Activated effector memory CD4-positive, alpha-beta T cell treated with Interleukin-2 at 50 U/mL for 16 hours (primary cell): Measurements from ENCODE around the gene AIFM2.
"Not testable (repeated sequence)": the region's sequence is repeated elsewhere in the genome, so short reads cannot be mapped to it uniquely, and the experiment has no call there.

Experiments
- DNase-seq: peaks from one replicate; pipeline ENCODE4 v3.0.0-alpha.2; 2020

Gene AIFM2

DNA sequence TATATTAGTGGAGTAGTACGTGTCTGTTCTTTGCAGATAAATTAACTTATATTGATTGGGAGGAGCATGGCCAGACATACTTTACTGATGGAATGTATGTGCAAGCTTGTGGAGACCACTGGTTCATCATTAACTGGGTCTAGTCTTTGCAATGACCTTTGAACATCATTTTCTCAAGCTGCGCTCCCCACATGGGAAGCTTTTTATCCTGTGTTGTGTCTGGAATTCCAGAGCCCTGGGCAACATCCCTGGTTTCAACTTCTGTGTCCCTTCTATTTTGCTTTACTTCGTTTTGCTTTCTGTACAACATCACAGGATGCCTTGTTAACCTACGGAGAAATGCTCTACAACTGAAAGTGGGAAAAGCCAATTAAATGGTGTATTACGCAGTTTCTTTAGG lies 41.7 kb downstream of the AIFM2 start:
- no peak for DNase-seq

- no peak for DNase-seq
Observed at GRCh38 chr10:70090013-70090412, 42.6 kb downstream of the AIFM2 start.

DNA sequence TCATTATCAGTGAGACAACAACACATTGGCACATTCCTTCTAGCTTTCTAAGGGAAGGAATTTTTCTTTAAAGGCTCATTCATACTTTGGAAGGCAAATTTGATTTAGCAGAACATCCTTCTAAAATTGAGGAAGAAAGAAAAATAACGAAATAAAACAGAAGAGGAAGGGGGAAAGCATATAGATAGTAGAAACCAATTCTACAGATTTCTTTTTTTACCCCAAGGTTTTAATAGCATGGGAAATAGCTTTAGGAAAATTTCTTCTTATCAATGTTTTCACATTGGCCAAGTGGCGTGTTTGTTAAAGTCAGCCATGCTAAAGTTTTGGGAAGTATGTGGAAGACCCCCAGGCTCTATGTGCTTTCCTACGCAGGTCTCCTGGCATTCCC lies 44.3 kb downstream of the AIFM2 start:
- DNase-seq = no peak

- no peak for DNase-seq
Observed at GRCh38 chr10:70087616-70088307, 44.9 kb downstream of the AIFM2 start.

DNA sequence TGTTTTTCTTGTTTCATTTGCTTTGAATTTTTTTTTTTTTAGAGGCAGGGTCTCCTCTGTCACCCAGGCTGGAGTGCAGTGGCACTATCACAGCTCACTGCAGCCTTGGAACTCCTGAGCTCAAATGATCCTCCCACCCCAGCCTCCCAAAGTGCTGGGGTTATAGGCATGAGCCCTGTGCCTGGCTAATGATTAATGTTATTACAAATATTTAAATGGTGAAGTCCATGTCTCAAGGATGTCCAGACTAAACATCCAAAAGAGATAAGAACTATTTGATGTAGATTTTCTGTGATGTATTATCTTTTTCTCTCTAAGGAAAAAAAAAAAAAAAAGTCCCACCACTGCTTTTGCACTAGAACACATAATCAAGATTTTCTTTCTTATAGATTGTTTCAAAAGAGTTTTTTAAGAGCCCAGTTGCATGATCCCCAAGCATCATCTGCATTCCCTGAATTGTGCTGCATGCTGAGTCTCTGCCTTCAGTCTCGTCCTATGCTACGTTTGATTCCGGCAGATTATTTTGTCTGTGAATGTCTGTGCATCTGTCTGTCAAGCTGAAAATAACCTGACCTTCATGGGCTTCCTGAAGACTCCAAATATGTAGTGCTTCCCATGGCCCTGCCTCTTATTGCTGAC lies 46.5 kb downstream of the AIFM2 start:
- no peak for DNase-seq

DNA sequence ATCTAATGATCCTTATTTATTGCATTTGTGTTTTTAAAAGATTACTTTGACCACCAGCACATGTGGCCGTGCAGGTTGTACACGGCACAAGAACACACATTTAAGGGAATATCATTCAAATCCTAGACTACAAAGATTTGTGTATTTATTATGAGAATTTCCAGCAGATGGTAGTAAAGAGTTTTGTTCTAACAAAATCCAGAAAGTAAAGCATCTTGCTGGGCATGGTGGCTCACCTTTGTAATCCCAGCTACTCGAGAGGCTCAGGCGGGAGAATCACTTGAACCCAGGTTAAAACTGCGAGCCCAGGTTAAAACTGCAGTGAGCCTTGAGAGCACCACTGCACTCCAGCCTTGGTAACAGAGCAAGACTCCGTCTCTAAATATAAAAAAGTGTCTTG lies 48.4 kb downstream of the AIFM2 start:
- DNase-seq = no peak

DNA sequence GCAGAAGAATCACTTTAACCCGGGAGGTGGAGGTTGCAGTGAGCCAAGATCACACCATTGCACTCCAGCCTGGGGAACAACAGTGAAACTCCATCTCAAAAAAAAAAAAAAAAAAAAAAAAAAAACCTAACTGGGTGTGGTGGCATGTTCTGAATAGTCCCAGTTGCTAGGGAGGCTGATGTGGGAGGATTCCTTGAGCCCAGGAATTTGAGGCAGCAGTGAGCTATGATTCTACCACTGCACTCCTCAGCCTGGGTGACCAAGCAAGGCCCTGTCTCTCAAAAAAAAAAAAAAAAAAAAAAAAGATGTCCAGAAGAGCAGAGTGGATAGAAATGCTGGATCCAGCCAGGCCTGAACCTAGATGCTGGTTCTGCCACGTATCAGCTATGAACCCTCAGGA lies 51.8 kb downstream of the AIFM2 start:
- not testable (repeated sequence) for DNase-seq

- DNase-seq = no peak
Observed at GRCh38 chr10:70078937-70079336, 53.7 kb downstream of the AIFM2 start.

DNA sequence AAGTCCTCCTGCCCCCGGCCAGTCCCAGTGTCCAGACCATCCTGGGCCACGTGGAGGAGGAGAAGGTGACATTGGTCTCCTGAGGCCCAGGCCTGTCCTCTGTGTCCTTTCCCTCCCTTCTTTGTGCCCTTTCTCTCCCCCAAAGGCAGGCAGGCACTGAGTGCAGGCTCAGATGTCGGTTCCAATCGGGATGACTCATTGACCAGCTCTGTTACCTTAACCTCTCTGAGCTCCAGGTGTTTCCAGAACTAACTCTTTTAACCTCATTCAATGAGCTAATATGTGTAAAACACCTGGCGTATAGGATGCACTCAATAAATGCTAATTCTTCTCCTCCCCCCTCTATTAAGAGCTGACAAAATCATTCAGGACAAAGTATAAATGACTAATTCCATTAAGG lies 54.3 kb downstream of the AIFM2 start:
- DNase-seq = no peak

- no peak for DNase-seq
Observed at GRCh38 chr10:70074971-70075370, 57.7 kb downstream of the AIFM2 start.

DNA sequence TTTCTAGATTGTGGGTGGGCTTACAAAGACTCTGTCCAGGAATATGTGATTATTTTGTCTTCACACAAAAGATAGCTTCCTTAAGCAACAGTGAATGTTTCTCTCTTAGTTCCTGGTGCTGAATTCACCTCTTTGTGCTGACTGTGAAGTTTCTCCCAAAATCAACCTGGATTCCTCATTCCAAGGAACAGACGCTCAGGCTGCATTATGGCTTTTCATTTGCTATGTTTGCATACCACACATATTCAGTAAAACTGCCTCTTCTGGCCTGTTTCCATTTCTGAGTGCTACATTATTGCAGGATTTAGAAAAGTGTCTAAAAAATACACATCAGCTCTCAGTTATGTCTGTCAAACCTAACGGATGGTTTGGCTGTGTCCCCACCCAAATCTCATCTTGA lies 58.5 kb downstream of the AIFM2 start:
- no peak for DNase-seq

GRCh38 chr10:70070834-70071233 lies 61.8 kb downstream of the AIFM2 start:
- DNase-seq = no peak

DNA sequence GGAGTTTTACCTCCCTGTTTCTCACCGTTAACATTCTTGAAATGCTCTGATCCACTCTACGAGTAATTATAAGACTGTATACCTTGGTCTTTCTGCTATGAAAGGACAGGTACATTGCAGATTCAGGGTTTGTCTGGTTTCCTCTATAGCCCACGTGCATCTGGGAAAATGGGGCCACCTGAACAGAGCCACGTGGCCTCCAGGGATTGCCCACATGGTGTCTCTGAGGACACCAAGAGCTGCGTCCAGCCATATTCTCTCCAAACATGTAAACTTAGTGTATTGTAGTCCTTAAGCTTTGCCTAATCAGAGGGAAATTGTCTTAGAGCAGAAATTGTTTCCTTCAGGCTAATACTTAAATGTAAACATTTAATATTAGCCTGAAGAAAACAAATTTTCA lies 63.3 kb downstream of the AIFM2 start:
- DNase-seq = no peak

GRCh38 chr10:70068925-70069324 lies 63.7 kb downstream of the AIFM2 start:
- no peak for DNase-seq

DNA sequence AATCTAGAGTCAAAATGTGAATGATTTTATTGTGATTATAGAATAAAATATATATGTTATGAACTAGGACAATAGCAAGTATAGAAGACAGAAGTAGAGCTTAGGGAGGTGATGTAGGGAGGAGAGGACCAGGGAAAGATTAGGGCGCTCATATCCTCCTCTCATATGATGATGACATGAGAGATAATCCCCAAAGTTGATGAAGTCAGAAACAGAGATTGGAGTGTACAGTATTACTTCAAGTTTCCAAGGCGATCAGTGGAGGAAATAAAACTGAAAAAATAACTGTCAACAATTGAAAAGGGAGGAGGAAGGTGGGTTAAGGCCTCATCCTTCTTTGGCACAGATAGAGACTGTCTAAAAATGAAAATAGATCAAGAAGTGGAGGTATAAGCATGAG lies 65.0 kb downstream of the AIFM2 start:
- DNase-seq = no peak

DNA sequence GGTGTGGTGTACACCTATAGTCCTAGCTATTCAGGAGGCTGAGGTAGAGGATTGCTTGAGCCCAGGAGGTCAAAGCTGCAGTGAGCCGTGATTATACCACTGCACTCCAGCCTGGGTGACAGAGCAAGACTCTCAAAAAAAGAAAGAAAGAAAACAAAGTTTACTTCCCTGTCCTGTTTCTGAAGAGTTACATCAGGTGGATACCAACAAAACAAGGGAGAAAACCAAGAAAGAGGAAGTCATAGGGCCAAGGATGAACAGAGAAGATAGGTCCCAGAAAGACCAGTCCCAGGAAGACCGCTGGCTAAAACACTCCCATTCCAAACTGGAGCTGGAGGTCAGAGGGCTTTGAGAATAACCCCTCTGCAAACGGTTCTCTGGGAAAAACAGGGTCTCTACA lies 66.4 kb downstream of the AIFM2 start:
- no peak for DNase-seq

GRCh38 chr10:70064486-70064885 lies 68.1 kb downstream of the AIFM2 start:
- no peak for DNase-seq

DNA sequence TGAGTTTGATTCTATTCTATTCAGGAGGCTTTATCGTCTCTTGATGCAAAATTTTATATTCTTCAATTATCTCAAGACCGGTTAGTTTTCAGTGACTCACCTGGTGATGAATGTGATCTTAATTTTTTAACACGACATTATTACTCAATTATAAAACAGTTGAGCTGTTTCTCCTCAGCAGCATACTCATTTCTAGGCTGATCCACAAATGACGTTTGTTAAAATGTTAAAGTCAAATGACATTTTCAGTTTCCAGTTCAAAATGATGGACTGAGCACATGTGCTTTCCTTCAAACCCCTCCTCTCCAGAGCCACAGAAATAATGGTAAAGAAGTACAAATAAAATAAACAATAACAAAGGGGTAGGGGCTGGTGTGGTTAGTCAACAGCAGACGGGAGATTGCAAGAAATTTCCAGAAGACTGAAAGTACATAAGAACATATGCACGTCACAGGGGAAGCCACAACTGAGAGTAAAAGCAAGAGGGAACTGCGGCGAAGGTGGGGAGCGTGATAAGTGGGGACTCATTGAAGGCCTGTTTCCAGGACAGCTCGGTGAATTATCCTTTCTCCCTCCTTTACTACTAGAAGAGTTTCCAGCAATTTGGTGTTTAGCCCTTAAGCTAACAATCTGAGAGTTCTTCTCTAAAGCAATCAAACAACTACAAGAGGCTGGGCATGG lies 69.1 kb downstream of the AIFM2 start:
- DNase-seq = no peak
